ENCODE results near the gene KRTAP4-6.
"Not testable (repeated sequence)": the region's sequence is repeated elsewhere in the genome, so short reads cannot be mapped to it uniquely, and the experiment has no call there.

The KRTAP4-6 gene

DNA sequence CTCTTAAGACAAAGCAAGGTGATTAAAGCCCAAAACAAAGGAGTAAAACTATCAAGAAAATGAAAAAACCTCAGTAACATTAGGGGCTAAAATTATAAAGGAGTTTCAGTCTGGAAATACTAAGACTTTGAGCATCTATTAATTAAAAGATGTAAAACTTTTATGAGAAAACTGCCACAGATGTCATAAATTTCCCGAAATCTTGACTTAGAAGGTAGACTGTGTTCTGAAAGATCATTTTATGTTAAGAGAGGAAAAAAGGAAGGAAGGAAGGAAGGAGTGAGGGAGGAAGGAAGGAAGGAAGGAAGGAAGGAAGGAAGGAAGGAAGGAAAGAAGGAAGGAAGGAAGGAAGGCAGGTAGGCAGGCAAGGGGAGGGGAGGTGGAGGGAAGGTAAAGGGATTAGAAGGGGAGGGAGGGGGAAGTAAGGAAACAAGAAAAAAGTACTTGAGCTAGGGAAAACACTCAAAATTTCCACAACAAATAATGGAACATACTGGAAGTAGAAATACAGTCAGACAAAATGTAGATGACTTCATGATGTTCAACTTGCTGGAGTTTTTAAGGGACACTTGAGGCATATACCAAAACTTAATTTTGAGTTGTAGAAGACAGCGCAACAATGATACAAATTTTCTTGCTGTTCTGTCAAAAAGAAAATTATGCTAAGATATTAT is 7.3 kb upstream of the KRTAP4-6 start:
- DNase-seq (ENCODE audit: low spot score): no peak

DNA sequence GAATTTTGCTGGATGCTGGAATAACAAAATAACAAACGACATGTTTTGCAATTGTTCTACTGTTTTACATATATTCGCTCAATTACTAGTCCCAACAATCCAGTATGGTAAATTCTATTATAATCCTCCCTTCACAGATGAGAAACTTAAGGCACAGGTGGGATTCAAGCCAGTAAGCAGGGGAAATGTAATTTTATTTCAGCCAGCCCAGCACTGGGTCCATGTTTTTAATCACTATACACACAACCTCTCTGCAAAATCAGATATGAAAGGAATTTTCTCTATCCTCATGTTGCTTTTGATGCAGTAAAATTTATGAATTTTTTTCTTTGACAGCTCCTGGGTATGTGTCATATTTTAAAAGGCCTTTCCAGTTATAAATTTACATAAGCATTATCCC is 4.9 kb upstream of the KRTAP4-6 start:
- DNase-seq (ENCODE audit: low spot score): no peak

DNA sequence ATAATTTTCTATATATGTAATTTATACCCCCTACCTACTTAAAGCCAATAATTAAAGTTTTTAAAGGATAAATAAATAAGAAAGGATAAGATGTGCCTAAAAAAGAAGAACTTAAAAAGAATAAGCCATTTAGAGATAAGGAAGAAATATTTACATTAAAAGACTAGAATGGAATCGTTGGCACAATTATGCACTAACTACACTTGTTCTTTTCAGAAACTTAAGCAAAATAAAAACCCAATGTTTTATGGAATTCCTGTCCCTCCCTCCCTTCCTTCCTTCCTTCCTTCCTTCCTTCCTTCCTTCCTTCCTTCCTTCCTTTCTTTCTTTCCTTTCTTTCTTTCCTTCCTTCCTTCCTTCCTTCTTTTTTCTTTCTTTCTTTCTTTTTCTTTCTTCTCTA is 4.5 kb upstream of the KRTAP4-6 start:
- no peak for DNase-seq (ENCODE audit: low spot score)

DNA sequence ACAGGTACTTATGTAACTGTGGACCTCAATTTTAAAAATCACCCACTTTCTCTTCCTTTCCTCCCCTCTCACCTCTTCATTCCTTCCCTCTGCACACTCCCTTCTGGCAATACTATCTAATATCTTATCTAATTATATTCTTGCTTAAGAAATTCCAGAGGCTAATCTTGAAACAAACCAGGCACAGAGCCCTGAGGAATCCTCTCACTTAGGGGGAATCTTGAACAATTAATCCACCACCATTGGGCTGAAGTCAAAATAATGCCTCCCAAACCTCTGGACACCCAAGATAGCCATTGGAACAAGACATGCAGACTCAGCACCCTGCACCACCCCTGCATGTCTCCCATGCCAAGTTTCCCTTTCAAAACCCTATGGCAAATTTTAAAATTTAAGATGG is 1.0 kb upstream of the KRTAP4-6 start:
- no peak for DNase-seq (ENCODE audit: low spot score)

DNA sequence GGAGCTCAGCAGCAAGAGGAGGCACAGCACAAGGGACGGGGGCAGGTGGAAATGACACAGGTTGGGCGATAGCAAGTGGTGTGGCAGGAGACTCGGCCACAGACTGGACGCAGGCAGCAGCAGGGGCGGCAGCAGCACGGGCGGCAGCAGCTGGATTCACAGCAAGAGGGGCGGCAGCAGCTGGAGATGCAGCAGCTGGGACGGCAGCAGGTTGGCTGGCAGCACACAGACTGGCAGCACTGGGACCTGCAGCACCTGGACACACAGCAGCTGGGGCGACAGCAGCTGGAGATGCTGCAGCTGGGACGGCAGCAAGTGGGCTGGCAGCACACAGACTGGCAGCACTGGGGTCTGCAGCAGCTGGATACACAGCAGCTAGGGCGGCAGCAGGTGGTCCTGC is 479 bp downstream of the KRTAP4-6 start:
- not testable (repeated sequence) for DNase-seq (ENCODE audit: low spot score)

DNA sequence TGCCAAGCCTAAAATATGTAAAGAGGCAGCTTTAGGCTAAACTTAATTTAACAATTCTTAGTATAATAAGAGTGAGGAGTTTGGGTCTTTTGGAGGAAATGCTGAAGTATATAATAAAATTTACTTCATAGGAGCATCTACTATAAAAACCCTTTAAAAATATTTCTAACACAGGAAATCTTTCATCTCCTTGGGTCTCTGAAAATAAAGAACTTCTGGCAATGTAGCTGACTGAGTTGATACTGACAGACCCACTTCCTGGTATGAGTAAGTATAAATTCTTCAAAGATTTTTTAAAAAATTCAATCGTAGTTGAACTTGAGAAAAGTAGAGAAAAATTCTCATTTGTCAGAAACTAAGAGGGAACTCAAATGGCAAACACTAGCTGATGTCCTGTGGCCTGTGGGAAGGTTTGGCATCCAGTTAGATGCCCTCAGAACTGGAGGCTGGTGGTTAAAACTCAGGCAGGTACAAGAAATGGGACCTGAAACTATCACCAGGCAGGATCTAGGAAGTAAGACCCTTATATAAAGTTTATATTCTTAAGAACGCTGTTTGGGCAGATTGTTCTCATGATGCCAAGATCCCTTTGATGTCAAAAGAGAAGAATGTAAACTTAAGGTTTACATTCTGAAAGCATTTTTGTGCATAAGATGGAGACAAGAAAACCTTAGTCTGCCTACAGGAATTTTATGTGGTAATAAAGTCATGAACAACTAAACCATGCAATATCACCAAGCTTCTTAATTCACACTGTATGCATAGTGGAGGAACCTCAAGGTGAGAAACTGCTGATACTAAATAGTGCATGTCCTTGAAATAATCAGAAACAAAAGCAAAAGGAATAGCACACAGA is 6.2 kb downstream of the KRTAP4-6 start:
- no peak for DNase-seq (ENCODE audit: low spot score)

DNA sequence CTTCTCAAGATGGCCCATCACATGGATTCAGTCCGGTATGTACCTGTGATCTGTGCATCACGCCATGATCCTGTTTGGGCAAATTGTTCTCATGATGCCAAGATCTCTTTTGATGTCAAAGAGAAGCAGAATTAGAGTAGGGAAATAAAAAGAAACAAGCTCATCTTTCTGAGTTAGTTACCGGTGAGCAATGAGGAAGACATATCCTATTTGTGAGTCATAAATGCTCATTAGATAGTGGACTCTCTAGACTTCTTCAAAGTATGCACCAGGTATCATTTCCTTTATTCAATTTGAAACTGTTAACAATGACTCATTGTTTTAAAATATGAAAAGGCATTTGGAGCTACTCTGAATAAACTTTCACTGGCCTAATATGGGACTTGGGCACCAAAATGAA is 8.4 kb downstream of the KRTAP4-6 start:
- peak; percentile 80 for DNase-seq (ENCODE audit: low spot score)

DNA sequence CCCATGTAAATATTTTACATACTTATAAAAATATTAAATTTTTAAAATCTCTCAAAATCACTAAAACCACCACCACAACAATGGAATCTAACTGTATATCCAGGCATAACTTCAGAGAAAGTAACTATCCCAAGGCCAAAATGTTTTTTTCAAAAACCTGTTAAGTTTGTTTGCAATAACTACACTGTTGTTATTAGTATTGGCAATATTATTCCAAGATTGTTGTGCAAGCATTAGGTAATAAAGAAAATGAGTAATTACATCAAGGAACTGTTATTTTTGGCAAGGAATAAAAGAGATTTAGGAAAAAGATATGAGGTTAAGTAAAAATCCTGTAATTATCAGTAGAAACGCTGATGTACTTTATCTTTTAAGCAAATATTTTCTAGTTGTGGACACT is 13.0 kb downstream of the KRTAP4-6 start:
- DNase-seq (ENCODE audit: low spot score): no peak

DNA sequence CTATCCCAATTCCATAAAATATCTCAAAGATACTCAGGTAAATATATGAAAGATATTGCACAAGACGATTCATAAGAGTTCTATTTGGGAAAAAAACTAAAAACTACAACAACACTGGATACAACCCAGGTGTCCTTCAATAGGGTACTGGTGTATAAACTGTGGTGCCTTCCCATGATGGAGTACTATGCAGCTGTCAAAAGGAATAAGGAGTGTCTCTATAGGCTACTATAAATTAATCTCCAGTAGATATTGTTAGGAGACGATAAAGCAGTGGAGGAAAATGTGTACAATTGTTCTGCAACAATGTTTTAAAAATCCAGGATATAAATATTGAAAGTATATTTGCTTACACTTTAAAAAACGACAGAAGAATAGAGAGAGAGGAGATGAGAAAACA is 13.9 kb downstream of the KRTAP4-6 start:
- no peak for DNase-seq (ENCODE audit: low spot score)

DNA sequence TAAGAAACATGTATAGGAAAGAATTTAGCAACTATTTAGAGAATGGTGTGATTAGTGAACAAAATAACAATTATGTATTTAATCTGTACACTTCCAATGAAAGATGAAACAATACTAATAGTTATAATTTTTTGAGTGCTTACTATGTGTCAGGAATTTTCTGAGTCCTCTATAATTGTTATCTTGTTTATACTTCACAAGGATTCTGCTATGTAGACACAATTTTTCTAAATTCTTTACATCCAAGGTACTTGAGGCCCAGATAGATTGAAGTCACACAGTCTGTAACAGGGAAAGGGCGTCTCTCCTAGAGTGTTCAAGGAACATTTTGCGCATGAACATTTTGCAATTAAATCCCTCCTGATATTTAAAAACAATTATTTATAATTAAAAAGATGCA is 15.3 kb downstream of the KRTAP4-6 start:
- DNase-seq (ENCODE audit: low spot score): no peak

DNA sequence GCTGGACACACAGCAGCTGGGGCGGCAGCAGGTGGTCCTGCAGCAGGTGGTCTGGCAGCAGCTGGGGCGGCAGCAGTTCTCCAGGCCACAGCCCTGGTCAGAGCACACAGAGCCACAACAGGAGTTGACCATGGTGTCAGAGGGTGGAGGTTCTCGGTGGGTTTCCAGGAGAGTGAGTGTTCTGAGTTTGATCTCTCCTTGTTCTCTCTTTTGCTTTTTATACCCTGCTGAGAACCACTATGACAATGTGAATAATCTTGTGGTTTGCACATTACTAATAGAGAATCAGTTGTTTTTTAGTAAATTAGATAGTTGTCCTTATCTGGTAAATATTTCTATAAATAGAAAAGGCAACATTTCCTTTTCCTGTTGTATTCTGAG is 16.4 kb downstream of the KRTAP4-6 start, which contains the start of gene KRTAP4-12:
TSS of gene KRTAP4-12 (minus strand) at position 192 of the 381 bp plus-strand sequence. CDS start at position 132, 60 bp downstream.
- not testable (repeated sequence) for DNase-seq (ENCODE audit: low spot score)

DNA sequence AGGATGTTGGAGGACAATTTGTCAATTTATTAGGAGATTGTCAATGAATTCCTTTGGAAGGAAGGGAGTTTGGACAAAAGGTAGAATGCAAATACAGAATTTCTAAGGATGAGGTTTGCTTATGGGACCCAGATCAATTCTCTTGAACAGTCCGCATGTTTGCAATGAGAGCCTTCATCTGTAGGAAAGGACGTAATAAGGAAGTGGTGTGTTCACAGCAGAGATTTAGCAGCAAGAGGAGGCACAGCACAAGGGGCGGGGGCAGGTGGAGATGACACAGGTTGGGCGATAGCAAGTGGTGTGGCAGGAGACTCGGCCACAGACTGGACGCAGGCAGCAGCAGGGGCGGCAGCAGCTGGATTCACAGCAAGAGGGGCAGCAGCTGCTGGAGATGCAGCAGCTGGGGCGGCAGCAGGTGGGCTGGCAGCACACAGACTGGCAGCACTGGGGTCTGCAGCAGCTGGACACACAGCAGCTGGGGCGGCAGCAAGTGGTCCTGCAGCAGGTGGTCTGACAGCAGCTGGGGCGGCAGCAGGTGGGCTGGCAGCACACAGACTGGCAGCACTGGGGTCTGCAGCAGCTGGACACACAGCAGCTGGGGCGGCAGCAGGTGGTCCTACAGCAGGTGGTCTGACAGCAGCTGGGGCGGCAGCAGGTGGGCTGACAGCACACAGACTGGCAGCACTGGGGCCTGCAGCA is 16.9 kb downstream of the KRTAP4-6 start:
- DNase-seq (ENCODE audit: low spot score): not testable (repeated sequence)

DNA sequence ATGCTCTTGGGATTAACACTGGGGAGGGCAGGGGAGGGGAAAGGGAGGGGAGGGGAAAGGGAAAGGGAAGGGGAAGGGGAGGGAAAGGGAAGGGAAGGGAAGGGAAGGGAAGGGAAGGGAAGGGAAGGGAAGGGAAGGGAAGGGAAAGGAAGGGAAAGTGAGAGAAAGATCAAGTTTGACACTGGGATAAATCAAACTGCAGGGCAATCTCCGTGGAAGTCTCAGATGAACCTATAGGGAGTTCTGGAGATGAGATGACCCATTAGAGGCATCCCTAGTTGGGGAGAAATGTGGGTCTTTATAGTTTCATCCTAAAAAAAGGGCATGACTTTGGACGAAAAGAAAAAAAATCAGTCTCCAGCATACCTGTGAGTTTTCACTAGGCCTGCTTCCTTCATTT is 18.6 kb downstream of the KRTAP4-6 start:
- no peak for DNase-seq (ENCODE audit: low spot score)

DNA sequence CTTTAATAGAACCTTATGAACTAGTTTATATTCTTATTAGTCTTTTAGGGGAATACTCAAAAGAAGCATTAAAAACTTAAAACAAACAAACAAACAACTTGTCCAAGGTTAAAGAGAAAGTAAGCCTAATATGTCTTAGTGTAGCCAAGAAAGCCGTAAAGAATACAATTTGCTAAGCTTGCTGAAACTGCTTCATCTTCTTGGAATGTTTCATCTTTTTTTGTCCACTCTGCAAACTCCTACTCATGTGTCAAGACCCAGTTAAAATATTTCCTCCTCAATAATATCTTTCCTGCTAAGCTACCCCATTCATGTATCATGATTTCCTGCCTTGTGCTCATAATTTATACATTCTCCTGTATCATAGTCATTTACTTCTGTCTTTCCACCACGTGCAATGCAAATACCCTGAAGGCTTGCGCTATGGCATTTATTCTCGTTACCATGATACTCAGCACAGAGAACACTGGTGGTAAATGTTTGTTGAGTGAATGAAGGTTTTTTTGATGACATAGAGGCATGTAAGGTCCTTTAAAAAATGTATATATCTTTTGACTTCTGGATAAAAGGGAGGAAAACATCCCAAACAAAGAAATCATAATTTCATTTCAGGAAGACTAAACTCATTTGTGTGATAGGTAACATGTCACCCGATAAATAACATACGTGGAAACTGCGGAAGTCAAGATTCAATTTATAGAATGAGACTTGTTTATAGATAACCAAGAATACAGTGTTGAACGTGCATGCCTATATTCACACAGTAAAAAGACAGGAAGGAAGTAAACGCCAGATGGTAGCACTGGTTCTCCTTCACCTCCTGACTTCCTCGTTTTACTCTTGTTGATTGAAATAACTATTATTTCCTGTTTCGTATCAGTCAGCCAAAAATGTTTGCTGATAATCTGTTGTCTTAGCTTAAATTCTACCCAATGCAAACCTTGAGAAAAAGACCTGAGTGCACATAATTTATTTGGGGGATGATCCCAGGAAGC is 20.4 kb downstream of the KRTAP4-6 start:
- not testable (repeated sequence) for DNase-seq (ENCODE audit: low spot score)

DNA sequence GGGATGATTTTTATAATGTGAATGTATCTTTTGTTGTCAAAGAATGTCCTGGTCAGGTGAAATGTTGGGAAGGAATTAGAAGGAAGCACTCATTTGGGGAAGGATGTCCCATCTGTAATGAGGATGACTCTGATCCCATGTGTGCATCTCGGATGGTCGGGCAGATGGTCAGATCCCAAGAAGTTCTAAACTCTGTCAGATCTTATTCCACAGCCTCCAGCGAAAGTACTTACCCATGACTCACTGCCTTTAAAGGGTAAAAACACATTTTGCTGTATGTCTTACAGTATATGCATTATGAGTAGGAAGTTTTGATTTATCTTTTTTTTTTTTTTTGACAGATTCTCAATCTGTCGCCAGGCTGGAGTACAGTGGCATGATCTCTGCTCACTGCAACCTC is 21.6 kb downstream of the KRTAP4-6 start:
- DNase-seq (ENCODE audit: low spot score): no peak

DNA sequence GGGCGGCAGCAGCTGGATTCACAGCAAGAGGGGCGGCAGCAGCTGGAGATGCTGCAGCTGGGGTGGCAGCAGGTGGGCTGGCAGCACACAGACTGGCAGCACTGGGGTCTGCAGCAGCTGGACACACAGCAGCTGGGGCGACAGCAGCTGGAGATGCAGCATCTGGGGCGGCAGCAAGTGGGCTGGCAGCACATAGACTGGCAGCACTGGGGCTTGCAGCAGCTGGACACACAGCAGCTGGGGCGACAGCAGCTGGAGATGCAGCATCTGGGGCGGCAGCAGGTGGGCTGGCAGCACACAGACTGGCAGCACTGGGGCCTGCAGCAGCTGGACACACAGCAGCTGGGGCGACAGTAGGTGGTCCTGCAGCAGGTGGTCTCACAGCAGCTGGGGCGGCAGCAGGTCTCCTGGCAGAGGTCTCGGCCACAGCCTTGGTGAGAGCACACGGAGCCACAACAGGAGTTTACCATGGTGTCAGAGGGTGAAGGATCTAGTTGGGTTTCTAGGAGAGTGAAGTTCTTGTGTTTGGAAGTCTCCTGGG is 22.4 kb downstream of the KRTAP4-6 start, which contains the start of gene KRTAP4-11:
TSS of gene KRTAP4-11 (minus strand) at position 528 of the 541 bp plus-strand sequence. CDS start at position 470, 58 bp downstream.
- DNase-seq (ENCODE audit: low spot score): not testable (repeated sequence)

DNA sequence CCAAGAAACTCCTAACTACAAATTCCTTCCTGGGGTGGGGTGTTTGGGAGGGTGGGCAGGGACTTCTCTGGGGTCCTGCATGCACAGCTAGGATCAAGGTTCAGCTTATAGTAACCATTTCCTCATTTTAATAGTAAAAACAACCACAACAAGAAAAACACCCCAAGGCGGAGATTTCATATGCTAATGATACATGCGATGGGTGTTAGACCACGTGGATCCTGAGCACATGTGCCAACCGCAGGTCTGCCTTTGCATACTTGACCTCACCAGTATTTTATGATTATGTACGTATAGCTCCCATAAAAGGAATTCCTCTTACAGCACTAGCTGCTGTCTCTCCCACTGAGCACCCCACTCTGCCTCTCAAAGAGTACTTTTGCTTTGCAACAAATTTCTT is 24.0 kb downstream of the KRTAP4-6 start:
- no peak for DNase-seq (ENCODE audit: low spot score)

DNA sequence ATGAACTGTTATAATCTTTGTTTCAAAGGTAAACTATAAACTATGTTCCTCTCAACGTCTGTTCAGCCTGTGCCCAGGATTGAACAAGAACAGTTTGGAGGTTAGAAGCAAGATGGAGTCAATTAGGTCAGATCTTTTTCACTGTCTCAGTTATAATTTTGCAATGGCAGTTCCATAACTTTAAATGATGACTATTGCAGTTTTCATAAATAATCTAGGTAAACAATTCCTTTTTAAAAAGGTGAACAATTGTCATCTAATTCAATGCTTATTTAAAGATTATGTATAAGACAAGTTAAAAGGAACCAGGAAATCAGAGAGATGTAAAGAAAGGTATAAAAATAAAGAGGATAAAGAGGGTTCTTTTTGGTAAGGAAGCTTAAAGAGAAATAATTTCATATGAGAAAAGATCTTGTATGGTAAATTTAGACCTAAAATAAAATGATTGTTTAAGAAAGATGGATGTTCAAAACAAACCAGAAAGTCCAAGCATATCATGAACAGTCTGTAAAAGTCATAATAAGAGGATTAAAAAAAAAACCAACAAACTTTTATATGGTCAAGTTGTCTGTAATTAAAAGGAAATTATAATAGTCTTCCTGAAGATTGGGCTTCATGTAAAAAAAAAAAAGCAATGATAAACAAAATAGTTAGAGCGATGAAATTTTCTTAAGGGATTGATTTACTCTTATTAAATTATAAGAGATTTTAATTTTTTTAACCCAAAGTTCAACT is 29.0 kb downstream of the KRTAP4-6 start:
- DNase-seq (ENCODE audit: low spot score): no peak

DNA sequence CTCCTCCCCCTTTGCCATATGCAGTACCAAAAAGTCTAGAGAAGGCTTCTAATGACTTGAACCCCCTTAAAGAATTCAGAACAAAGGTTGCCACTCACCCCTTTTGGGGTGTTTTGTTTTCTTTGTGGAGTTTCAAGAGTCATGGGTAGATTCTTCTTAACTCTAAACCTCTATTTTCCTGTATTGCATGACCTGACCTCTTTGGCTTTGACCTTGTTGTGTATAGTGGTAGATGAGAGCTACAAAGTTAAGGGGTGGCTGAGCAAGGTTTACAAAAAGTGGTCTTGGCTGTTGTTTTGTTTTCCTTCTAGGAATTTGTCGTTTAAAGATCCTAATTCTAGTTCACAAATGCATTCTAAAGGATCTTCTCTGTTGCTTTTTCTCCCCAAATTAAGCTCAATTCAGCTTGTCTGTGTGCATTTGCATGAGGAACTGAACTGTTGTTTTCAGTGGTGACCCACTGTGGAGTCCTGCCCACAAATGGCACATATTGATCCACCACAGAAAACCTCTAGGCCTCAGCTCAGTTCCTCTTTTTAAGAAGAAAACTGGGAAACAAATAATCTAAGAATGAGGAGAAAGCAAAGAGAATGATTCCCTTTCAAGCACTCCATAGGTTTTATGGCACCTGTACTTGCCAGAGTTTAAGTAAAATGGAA is 31.5 kb downstream of the KRTAP4-6 start:
- not testable (repeated sequence) for DNase-seq (ENCODE audit: low spot score)

DNA sequence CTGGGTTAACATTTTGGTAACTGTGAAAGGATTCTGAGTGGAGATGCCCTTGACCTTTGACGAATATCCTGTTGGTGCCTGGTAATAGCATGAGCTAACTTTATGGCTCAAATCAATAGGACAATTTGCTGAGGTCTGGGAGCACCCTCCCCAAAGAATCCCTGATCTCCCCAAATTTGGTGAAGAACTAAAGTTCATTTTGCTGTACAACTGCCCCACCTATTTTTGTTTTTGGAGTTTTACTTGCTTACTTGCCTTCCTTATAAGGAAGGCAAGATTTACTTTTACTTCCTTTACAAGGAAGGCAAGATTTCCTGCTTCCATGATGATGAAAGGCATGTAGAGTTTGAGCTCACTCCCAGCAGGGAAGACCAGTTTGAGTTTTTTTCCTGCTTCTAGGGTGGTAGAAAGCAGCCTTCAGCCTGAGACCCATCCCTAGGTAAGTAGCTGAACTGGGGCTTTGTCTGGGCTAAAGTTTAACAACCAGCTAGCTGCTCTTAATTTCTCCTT is 32.3 kb downstream of the KRTAP4-6 start:
- no peak for DNase-seq (ENCODE audit: low spot score)
